Adrenal gland (tissue), 5 donors: Measurements from ENCODE around the gene PTPRO.

Experiments used
- CTCF ChIP-seq, 6 experiments: fragments of 450-650 bp in 4 of 6; fragments of 200-600 bp in 2 of 6; sonication (generic) in 1 of 6; IDR thresholded peaks; 1 replicate in 5 of 6; 2 replicates in 1 of 6; pipeline versions ENCODE4 v1.5.1 to v1.8.0; 2016 to 2021; ENCODE audit warnings: antibody characterized with exemption in 6 of 6, mild to moderate bottlenecking in 2 of 6, moderate library complexity in 1 of 6
- POLR2A ChIP-seq, 2 donors: fragments of 450-650 bp; IDR thresholded peaks; one replicate each; pipeline ENCODE4 v1.6.1; 2017; ENCODE audit warnings: antibody characterized with exemption in 2 of 2, mild to moderate bottlenecking in 2 of 2, moderate library complexity in 1 of 2
- donor health status: DM: no; HTN: no; CAD: no.

DNA sequence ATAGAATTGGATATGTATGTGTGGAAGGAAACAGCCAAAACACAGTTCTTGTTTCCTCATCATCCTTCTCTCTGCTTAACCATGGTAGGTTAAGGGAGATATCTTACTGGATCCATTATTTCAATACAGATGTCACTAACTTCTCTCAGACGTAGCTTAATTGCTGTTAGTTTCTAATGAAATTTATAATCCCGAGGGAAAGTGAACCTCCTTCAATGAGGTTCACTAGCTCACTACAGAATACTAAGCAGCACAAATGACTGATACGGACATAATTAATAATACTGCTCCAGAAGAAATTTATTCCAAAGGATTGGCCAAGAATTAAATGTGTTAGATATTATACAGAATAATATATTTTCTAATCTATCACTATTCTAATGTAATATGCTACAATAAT lies 28.6 kb upstream of the PTPRO start:
- TF ChIP-seq POLR2A (IDR thresholded peaks at IDR 0.05) (no peak), CTCF (IDR thresholded peaks at IDR 0.05) (no peak)
